ENCODE measurements around the gene SCAMP1. TPM values are rescaled to one million over a fixed set of nuclear protein-coding genes. Genes with fewer than 3 reads are reported as not detected.

The SCAMP1 gene
- total and polyA plus RNA-seq, 10 donors: 3.7 to 28.2 (median 21.7) TPM

- no peak for DNase-seq
- WGBS, 5 donors: 77 to 93% (median 86%) methylated on average over 5 of the region's 5 CpGs
- Histone ChIP-seq H3K27ac (peak overlapping the region in 2 of 8 donors; percentile 16 to 49), H3K4me1 (peaks cover 0 to 58% (median 16%) of the 10 kb centered on the region in 6 donors), H3K9me3 (no peaks in the 10 kb centered on the region), H3K27me3 (replicated peaks in 1 of 7) (no peaks in the 10 kb centered on the region), H3K4me3 (no peak overlapping the region), H3K36me3 (no peaks in the 10 kb centered on the region)
- intact Hi-C loops (cut with DNase I; ENCODE audit: low total_unique reads): no loop called here
- no peak for TF ChIP-seq POLR2AphosphoS5 (IDR thresholded peaks at IDR 0.05)
- no peak for TF ChIP-seq POLR2A (IDR thresholded peaks at IDR 0.05)
- TF ChIP-seq, protein P1, sequence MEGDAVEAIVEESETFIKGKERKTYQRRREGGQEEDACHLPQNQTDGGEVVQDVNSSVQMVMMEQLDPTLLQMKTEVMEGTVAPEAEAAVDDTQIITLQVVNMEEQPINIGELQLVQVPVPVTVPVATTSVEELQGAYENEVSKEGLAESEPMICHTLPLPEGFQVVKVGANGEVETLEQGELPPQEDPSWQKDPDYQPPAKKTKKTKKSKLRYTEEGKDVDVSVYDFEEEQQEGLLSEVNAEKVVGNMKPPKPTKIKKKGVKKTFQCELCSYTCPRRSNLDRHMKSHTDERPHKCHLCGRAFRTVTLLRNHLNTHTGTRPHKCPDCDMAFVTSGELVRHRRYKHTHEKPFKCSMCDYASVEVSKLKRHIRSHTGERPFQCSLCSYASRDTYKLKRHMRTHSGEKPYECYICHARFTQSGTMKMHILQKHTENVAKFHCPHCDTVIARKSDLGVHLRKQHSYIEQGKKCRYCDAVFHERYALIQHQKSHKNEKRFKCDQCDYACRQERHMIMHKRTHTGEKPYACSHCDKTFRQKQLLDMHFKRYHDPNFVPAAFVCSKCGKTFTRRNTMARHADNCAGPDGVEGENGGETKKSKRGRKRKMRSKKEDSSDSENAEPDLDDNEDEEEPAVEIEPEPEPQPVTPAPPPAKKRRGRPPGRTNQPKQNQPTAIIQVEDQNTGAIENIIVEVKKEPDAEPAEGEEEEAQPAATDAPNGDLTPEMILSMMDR (IDR thresholded peaks at IDR 0.05 in 8 of 11, conservative IDR thresholded peaks at IDR 0.05 in 3 of 11): no peak
Observed at GRCh38 chr5:78500871-78501270, 140.5 kb downstream of the SCAMP1 start.

DNA sequence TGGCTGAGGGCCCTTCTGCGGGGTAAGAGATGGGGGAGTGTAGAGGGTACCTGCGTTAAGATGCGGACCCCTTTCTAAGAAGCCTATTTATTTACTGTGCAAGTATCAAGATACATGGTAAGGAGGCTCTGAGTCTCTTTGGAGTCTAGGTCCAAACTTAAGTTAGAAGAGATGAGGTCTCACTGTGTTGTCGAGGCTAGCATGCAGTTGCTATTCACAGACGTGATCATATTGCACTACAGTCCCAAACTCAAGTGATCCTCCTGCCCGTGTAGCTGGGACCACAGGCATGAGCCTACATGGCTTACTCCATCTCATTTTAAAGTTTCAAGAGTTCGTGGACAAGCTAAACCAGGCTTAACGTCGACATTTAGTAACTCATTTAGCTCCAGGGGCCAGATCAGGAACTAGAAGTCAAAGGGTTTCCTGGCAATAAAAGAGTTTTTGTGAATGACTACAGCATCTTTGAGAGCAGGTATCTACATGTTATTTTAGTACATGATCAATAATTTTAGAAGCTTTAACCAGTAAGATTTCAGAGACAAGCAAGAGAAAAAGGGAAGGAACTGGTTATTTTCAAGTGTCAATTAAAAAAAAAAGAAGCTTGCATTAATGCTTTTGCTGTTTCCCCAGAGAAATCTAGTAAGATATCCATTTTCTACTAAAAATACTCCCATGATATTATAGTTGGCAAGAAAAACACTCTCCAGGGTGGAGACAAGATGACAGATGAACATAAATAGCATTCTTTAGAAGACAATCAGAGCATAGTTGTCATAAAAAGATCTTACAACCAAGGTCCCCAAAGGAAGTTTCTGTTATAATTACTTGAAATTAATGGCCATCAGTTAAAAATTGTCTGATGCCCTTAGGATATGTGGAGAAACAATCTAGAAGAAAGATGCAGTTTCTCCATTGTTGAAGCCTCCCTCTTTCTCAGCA, 141.3 kb downstream of the SCAMP1 start:
- H3K36me3 ChIP-seq: no peaks in the 10 kb centered on the region
- TF ChIP-seq POLR2A (IDR thresholded peaks at IDR 0.05) (no peak), POLR2AphosphoS5 (IDR thresholded peaks at IDR 0.05) (no peak)
- TF ChIP-seq, protein P1 (IDR thresholded peaks at IDR 0.05 in 8 of 11, conservative IDR thresholded peaks at IDR 0.05 in 3 of 11): no peak
- H3K4me3 ChIP-seq: no peak overlapping the region
- H3K4me1 ChIP-seq: peaks cover 0 to 52% (median 14%) of the 10 kb centered on the region in 6 donors
- no peaks in the 10 kb centered on the region for H3K9me3 ChIP-seq
- intact Hi-C loops (cut with DNase I; ENCODE audit: low total_unique reads): no loop called here
- peak overlapping the region in 2 of 8 donors; percentile 16 to 49 for H3K27ac ChIP-seq
- no peak for DNase-seq
- H3K27me3 ChIP-seq (replicated peaks in 1 of 7): no peaks in the 10 kb centered on the region
- WGBS, 5 donors: 41 to 58% (median 43%) methylated on average over 9 of the region's 9 CpGs

DNA sequence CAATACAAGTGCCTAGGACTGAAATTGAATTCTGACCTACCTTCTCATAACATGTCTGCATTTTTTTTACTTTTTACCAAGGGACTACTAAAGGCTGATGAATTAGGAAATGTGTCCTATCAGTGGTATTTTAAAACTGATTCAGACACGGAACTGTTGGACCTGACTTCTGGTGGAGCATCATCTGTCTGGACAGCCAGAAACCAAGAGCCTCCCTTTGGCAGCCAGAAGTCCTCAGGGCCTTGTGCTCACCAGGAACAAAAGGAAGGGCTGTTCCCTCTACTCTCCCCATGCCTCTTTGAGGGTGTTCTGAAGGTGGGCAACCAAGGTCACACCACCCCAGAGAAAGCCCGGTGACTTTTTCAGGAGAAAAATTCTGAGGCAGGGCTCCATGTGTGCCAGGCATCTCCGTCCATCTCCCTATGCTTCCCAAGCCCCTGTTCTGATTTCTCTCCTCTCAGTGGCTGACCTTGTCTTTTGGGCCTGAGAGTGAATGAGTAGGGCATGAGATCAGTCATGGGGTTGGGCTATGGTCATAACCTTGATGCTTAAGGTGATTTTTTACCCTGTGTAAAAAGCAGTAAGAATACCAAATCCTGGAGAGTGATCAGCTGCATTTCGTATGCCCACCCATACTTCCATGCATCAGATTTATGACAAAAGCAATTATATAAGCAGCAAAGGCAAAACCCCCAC, 143.7 kb downstream of the SCAMP1 start:
- no peak overlapping the region for H3K4me3 ChIP-seq
- H3K4me1 ChIP-seq: peaks cover 0 to 46% (median 14%) of the 10 kb centered on the region in 6 donors
- H3K36me3 ChIP-seq: no peaks in the 10 kb centered on the region
- no peak for DNase-seq
- TF ChIP-seq, protein P1 (IDR thresholded peaks at IDR 0.05 in 8 of 11, conservative IDR thresholded peaks at IDR 0.05 in 3 of 11): no peak
- no peak for TF ChIP-seq POLR2AphosphoS5 (IDR thresholded peaks at IDR 0.05)
- no peak for TF ChIP-seq POLR2A (IDR thresholded peaks at IDR 0.05)
- 85 to 91% (median 88%) methylated on average over 4 of the region's 4 CpGs for WGBS, 5 donors
- peaks cover 0 to 3% (median 0%) of the 10 kb centered on the region in 7 donors for H3K27me3 ChIP-seq (replicated peaks in 1 of 7)
- intact Hi-C loops (cut with DNase I; ENCODE audit: low total_unique reads): no loop called here
- no peak overlapping the region for H3K27ac ChIP-seq
- H3K9me3 ChIP-seq: no peaks in the 10 kb centered on the region

Measured in spleen (tissue), 11 donors.